ENCODE measurements around the gene PRPSAP2. TPM values are rescaled to one million over a fixed set of nuclear protein-coding genes. Genes with fewer than 3 reads are reported as not detected.

Gene PRPSAP2
- total RNA-seq, 4 donors from 2014 or later: 19.2 to 29.1 (median 22.3) TPM

DNA sequence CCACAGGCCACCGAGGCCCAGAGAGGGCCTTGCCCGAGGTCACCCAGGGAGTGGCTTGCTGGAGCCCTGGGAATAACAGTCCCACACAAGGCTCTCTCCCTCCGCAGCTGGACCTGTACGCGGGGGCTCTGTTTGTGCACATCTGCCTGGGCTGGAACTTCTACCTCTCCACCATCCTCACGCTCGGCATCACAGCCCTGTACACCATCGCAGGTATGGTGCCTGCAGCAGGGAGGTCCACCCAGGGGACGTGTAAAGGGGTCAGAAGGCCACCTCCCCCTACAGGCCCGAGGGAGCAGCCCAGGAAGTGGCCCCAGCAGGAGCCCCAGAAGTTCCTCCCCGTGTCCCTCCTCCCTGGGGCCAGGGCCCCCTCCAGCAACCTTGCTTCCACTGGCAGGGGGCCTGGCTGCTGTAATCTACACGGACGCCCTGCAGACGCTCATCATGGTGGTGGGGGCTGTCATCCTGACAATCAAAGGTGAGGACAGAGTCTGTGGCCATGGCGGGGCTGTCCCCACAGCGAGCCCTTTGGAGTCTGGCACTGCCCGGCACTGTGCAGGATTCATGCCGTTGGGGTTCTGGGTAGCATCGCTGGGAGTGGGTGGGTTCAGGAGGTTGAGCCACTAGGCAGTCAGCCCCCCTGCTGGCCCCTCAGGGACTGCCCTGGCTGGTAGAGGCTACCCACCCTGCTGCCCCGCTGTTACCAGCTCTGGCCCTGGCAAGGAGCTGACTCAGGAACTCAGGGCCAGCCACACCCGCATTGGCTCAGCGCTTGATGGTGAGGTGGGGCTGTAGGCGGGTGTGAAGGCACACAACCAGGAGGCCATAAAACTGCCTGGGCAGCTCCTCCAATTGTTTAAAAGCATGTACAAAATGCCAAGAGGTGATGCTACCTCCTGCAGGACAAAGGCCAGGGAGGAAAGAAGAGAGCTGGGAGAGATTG, 111.3 kb downstream of the PRPSAP2 start:
- no peaks in the 10 kb centered on the region for H3K27me3 ChIP-seq
- H3K4me3 ChIP-seq: no peak overlapping the region
- no peak for DNase-seq (ENCODE audit: extremely low spot score)
- intact Hi-C loops (cut with DNase I): no loop called here
- H3K4me1 ChIP-seq: peaks cover 0 to 10% (median 4%) of the 10 kb centered on the region in 4 donors
- TF ChIP-seq POLR2A (IDR thresholded peaks at IDR 0.05; ENCODE audit: low read depth) (no peak), POLR2AphosphoS5 (IDR thresholded peaks at IDR 0.05) (no peak), EP300 (IDR thresholded peaks at IDR 0.05) (no peak)
- TF ChIP-seq, protein P1, sequence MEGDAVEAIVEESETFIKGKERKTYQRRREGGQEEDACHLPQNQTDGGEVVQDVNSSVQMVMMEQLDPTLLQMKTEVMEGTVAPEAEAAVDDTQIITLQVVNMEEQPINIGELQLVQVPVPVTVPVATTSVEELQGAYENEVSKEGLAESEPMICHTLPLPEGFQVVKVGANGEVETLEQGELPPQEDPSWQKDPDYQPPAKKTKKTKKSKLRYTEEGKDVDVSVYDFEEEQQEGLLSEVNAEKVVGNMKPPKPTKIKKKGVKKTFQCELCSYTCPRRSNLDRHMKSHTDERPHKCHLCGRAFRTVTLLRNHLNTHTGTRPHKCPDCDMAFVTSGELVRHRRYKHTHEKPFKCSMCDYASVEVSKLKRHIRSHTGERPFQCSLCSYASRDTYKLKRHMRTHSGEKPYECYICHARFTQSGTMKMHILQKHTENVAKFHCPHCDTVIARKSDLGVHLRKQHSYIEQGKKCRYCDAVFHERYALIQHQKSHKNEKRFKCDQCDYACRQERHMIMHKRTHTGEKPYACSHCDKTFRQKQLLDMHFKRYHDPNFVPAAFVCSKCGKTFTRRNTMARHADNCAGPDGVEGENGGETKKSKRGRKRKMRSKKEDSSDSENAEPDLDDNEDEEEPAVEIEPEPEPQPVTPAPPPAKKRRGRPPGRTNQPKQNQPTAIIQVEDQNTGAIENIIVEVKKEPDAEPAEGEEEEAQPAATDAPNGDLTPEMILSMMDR (IDR thresholded peaks at IDR 0.05): no peak
- 71% methylated on average over 16 of the region's 23 CpGs for WGBS
- no peak overlapping the region for H3K27ac ChIP-seq (replicated peaks in 1 of 4)
- peaks cover 0 to 13% (median 3%) of the 10 kb centered on the region in 4 donors for H3K36me3 ChIP-seq
- H3K9me3 ChIP-seq: no peaks in the 10 kb centered on the region

DNA sequence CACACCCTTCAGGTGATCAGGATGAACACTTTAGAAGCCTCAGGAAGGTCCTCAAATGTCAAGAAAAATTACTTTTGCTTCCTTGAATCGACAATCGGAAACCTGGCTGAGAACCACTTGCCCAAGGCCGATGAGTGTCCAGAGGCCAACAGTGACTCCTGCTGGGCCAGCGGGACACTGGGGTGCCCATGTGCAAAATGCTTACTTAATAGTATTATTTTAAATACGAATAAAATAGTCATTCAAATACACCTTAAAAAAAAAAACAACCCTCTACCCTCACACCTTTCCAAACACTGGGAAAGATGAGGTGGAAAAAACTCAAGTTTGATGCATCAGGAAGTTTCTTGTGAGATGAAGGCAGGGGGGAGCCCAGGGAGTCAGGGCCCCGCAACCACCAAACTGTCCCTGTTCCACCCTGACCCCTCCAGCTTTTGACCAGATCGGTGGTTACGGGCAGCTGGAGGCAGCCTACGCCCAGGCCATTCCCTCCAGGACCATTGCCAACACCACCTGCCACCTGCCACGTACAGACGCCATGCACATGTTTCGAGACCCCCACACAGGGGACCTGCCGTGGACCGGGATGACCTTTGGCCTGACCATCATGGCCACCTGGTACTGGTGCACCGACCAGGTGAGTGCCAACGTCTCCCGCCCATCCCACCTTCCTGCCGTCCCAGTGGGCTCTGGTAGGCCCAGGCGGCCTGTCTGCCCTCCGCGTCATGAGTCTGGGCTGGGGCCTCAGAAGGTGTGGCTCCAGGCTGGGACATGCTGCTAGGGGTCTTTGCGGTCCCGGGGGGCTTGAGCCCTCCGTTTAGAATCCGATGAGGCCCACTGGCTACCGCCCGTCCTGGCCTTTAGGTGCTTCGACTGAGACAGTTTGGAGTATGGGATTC, 112.9 kb downstream of the PRPSAP2 start:
- H3K4me3 ChIP-seq: no peak overlapping the region
- peaks cover 0 to 10% (median 4%) of the 10 kb centered on the region in 4 donors for H3K4me1 ChIP-seq
- 91% methylated on average over 20 of the region's 28 CpGs for WGBS
- TF ChIP-seq POLR2AphosphoS5 (IDR thresholded peaks at IDR 0.05) (no peak), POLR2A (IDR thresholded peaks at IDR 0.05; ENCODE audit: low read depth) (no peak), EP300 (IDR thresholded peaks at IDR 0.05) (no peak)
- TF ChIP-seq, protein P1 (IDR thresholded peaks at IDR 0.05): no peak
- H3K27ac ChIP-seq (replicated peaks in 1 of 4): no peak overlapping the region
- no peak for DNase-seq (ENCODE audit: extremely low spot score)
- intact Hi-C loops (cut with DNase I): no loop called here
- no peaks in the 10 kb centered on the region for H3K27me3 ChIP-seq
- peaks cover 0 to 13% (median 3%) of the 10 kb centered on the region in 4 donors for H3K36me3 ChIP-seq
- no peaks in the 10 kb centered on the region for H3K9me3 ChIP-seq

DNA sequence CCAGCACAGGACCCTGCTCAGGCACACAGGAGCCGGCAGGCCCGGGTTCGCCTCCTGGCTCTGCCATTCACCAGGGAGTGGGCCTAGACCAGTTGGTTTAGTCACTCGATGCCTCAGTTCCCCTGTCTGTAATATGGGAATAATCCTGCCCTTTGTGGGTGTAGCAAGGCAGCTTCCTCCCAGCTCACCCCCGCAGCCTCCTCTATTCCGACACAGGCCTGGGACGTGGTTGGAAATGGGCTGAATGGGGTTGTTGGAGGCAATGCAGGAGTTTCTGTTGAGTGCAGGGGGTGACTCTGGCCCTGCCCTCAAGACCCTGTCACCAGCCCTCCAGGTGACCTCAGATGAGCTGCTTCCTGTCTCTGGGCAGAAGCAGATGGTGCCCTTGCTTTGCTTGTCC, 113.9 kb downstream of the PRPSAP2 start:
- intact Hi-C loops (cut with DNase I): no loop called here
- Histone ChIP-seq H3K27me3 (no peaks in the 10 kb centered on the region), H3K36me3 (peaks cover 0 to 19% (median 3%) of the 10 kb centered on the region in 4 donors), H3K9me3 (no peaks in the 10 kb centered on the region), H3K4me3 (no peak overlapping the region), H3K27ac (replicated peaks in 1 of 4) (no peak overlapping the region), H3K4me1 (peaks cover 0 to 10% (median 4%) of the 10 kb centered on the region in 4 donors)
- 96% methylated on average over 5 of the region's 7 CpGs for WGBS
- DNase-seq (ENCODE audit: extremely low spot score): no peak
- TF ChIP-seq, protein P1 (IDR thresholded peaks at IDR 0.05): no peak
- TF ChIP-seq POLR2AphosphoS5 (IDR thresholded peaks at IDR 0.05) (no peak), EP300 (IDR thresholded peaks at IDR 0.05) (no peak), POLR2A (IDR thresholded peaks at IDR 0.05; ENCODE audit: low read depth) (no peak)

DNA sequence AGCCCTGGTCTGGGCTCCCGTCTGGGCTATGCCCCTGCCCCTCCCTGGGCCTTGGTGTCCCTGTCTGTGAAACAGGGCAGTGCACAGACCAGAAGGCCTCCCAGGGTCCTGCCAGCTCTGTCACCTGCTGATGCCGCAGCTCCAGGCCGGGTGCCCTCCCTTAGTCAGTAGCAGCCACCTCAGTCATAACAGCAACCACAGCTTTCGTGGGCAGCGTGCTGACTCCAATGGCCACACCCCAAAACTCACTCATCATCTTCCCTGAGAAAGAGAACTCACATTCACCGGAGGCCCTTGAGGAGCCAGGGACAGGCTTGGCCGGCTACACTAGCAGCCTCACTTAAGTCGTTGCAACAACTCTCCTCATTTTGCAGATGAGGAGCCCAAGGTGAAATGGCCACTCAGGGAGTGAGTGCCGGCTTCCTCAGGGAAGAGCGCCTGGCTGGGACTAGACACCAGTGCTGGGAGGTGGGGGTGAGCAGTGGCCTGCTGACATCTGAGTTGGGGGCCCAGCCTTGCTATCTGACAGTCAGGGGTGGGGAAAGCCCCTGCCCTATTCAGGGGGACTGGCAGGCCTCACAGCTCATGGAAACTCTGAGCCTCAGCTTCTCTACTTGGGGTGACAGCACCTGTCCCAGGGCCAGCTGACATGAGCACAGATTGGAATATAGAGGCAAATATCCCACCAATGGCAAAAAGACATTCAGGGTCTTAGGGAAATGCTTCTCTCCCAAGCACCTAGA, 116.6 kb downstream of the PRPSAP2 start:
- H3K36me3 ChIP-seq: peaks cover 0 to 45% (median 17%) of the 10 kb centered on the region in 4 donors
- H3K27me3 ChIP-seq: no peaks in the 10 kb centered on the region
- peaks cover 0 to 4% (median 0%) of the 10 kb centered on the region in 4 donors for H3K4me1 ChIP-seq
- H3K27ac ChIP-seq (replicated peaks in 1 of 4): no peak overlapping the region
- DNase-seq (ENCODE audit: extremely low spot score): no peak
- no peaks in the 10 kb centered on the region for H3K9me3 ChIP-seq
- TF ChIP-seq POLR2AphosphoS5 (IDR thresholded peaks at IDR 0.05): no peak
- TF ChIP-seq POLR2A (IDR thresholded peaks at IDR 0.05; ENCODE audit: low read depth): no peak
- TF ChIP-seq EP300 (IDR thresholded peaks at IDR 0.05): no peak
- TF ChIP-seq, protein P1 (IDR thresholded peaks at IDR 0.05): no peak
- no peak overlapping the region for H3K4me3 ChIP-seq
- intact Hi-C loops (cut with DNase I): no loop called here
- 83% methylated on average over 8 of the region's 10 CpGs for WGBS
